H54 (cell line): Measurements from ENCODE around the gene UBA5.

Experiments
- DNase-seq: peaks from one replicate; pipeline ENCODE4 v3.0.0; 2011; ENCODE audit warnings: low spot score, mixed read lengths; ENCODE audit not compliant: insufficient read length
- FAIRE-seq: peaks from 3 replicates; lab custom pipeline; 2011; peaks lifted over from hg19 to GRCh38; lab: Jason Lieb, UNC
- POLR2A ChIP-seq: IDR thresholded peaks from 2 replicates; pipeline ENCODE4 v1.6.1; 2011; ENCODE audit warnings: low read depth, mild to moderate bottlenecking, low read length

UBA5 gene

GRCh38 chr3:132641837-132642538, 18.1 kb upstream of the UBA5 start:
- DNase-seq (peak; percentile 8), FAIRE-seq (peak; percentile 76)
- no peak for TF ChIP-seq POLR2A

- no peak for FAIRE-seq
Measured at GRCh38 chr3:132642539-132642847, 17.6 kb upstream of the UBA5 start.

GRCh38 chr3:132643366-132643765, 16.8 kb upstream of the UBA5 start:
- DNase-seq (no peak), FAIRE-seq (no peak)
- TF ChIP-seq POLR2A = no peak

More at GRCh38 chr3:132642539-132642847, 17.6 kb upstream of the UBA5 start:
- DNase-seq = no peak
- no peak for TF ChIP-seq POLR2A

GRCh38 chr3:132645058-132645457, 15.1 kb upstream of the UBA5 start:
- no peak for FAIRE-seq
- DNase-seq = no peak
- TF ChIP-seq POLR2A = no peak

- no peak for DNase-seq
- TF ChIP-seq POLR2A = no peak
- FAIRE-seq = no peak
Measured at GRCh38 chr3:132650153-132650552, 10.0 kb upstream of the UBA5 start.

- no peak for DNase-seq
- FAIRE-seq = no peak
- TF ChIP-seq POLR2A = no peak
Measured at GRCh38 chr3:132652640-132653270, 7.4 kb upstream of the UBA5 start.

- no peak for DNase-seq
- FAIRE-seq = no peak
- no peak for TF ChIP-seq POLR2A
Measured at GRCh38 chr3:132654190-132654589, 5.9 kb upstream of the UBA5 start.

- FAIRE-seq = no peak
- DNase-seq = no peak
- TF ChIP-seq POLR2A = no peak
Measured at GRCh38 chr3:132654721-132655120, 5.4 kb upstream of the UBA5 start.

- DNase-seq (no peak), FAIRE-seq (no peak)
- no peak for TF ChIP-seq POLR2A
Measured at GRCh38 chr3:132655471-132655870, 4.7 kb upstream of the UBA5 start.

- no peak for TF ChIP-seq POLR2A
- FAIRE-seq (no peak), DNase-seq (no peak)
Measured at GRCh38 chr3:132657869-132658747, 2.0 kb upstream of the UBA5 start.

- DNase-seq (no peak), FAIRE-seq (no peak)
- TF ChIP-seq POLR2A = no peak
Measured at GRCh38 chr3:132659000-132659364, 1.1 kb upstream of the UBA5 start.

GRCh38 chr3:132659365-132660051, 621 bp upstream of the UBA5 start, which contains the start of gene ACAD11:
TSS of gene ACAD11 (minus strand) at chr3:132659809. CDS start at chr3:132659751, 58 bp downstream.
- FAIRE-seq (peak; percentile 91), DNase-seq (peak; percentile 49)
- TF ChIP-seq POLR2A = peak; percentile 49

- FAIRE-seq (peak; percentile 33), DNase-seq (no peak)
- no peak for TF ChIP-seq POLR2A
Measured at GRCh38 chr3:132660811-132661070, 612 bp downstream of the UBA5 start.

GRCh38 chr3:132661101-132661500, 972 bp downstream of the UBA5 start:
- no peak for TF ChIP-seq POLR2A
- FAIRE-seq (no peak), DNase-seq (no peak)
